Testis (tissue), 2 donors: ENCODE results near the gene ITIH3.

Experiments used
- CTCF ChIP-seq, 3 experiments: fragments of 450-650 bp in 2 of 3; fragments of 200-600 bp in 1 of 3; sonication (generic) in 1 of 3; IDR thresholded peaks; one replicate each; pipeline ENCODE4 v1.5.1; 2016 to 2019; ENCODE audit warnings: antibody characterized with exemption in 3 of 3, mild to moderate bottlenecking in 2 of 3, moderate library complexity in 1 of 3
- POLR2A ChIP-seq: fragments of 450-650 bp; IDR thresholded peaks from one replicate; pipeline ENCODE4 v1.6.1; 2017; ENCODE audit warnings: antibody characterized with exemption, mild to moderate bottlenecking, moderate library complexity

DNA sequence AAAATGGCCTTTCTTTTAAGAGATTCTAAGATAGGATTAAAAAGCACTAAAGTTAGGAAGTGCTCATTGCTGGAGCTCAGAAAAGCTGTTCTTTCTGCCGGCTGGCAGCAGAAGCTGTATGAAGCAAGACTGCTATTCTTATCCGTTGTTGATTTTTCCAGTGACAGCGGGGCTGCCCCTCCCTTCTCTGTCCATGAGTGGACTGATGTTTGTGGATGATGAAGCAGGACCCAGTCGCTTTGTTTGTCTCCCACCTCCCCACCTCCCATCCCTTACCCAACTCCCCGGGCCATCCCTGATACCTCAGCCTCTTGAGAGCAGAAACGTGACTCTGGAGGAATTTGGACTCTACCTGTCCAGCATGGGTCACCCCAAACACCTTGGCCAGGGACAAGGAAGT lies 50.6 kb downstream of the ITIH3 start:
- TF ChIP-seq POLR2A (no peak), CTCF (IDR thresholded peaks at IDR 0.05) (no peak)
